Stimulated activated CD4-positive, alpha-beta T cell treated with anti-CD3 and anti-CD28 coated beads, Interleukin-1b, Interleukin-23, amount 100 ng/mL, for 48 hours (primary cell): ENCODE data around the gene DNMT3A.
A peak's percentile ranks its signal among the peaks of the same experiment; 100 is the strongest.

Source experiments
- DNase-seq: peaks from one replicate; pipeline ENCODE4 v3.0.0-alpha.2; 2020

The DNMT3A gene

GRCh38 chr2:25324251-25324650 lies 17.5 kb downstream of the DNMT3A start:
- no peak for DNase-seq

GRCh38 chr2:25323610-25324189 lies 18.0 kb downstream of the DNMT3A start:
- no peak for DNase-seq

GRCh38 chr2:25323042-25323514 lies 18.6 kb downstream of the DNMT3A start:
- peak; percentile 73 for DNase-seq

GRCh38 chr2:25322312-25322711 lies 19.4 kb downstream of the DNMT3A start:
- peak; percentile 41 for DNase-seq

DNA sequence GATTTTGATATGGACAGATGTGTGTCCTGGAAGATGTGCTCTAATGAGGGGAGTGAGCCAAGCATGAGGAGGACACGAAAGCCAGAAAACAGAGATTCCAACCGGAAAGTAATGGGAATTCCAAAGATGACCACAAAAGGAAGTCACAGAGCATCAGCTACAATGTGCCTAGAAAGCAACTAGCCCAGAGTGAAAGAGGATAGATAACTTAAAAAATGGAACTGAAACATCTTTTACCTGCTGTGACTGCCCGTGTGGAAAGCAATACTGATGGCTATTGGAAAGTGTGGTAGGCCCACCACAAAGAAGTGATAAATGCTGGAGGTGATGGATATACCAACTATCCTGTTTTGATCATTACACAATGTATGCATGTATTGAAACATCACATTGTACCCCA lies 21.6 kb downstream of the DNMT3A start:
- DNase-seq: no peak

GRCh38 chr2:25316101-25316500 lies 25.6 kb downstream of the DNMT3A start:
- no peak for DNase-seq

- DNase-seq: no peak
Observed at GRCh38 chr2:25315316-25315680, 26.4 kb downstream of the DNMT3A start.

GRCh38 chr2:25314514-25315315 lies 27.0 kb downstream of the DNMT3A start:
- DNase-seq: peak; percentile 94

- no peak for DNase-seq
Observed at GRCh38 chr2:25313711-25314513, 27.8 kb downstream of the DNMT3A start.

GRCh38 chr2:25312958-25313710 lies 28.6 kb downstream of the DNMT3A start:
- DNase-seq: no peak

- no peak for DNase-seq
Observed at GRCh38 chr2:25311865-25312575, 29.7 kb downstream of the DNMT3A start.

DNA sequence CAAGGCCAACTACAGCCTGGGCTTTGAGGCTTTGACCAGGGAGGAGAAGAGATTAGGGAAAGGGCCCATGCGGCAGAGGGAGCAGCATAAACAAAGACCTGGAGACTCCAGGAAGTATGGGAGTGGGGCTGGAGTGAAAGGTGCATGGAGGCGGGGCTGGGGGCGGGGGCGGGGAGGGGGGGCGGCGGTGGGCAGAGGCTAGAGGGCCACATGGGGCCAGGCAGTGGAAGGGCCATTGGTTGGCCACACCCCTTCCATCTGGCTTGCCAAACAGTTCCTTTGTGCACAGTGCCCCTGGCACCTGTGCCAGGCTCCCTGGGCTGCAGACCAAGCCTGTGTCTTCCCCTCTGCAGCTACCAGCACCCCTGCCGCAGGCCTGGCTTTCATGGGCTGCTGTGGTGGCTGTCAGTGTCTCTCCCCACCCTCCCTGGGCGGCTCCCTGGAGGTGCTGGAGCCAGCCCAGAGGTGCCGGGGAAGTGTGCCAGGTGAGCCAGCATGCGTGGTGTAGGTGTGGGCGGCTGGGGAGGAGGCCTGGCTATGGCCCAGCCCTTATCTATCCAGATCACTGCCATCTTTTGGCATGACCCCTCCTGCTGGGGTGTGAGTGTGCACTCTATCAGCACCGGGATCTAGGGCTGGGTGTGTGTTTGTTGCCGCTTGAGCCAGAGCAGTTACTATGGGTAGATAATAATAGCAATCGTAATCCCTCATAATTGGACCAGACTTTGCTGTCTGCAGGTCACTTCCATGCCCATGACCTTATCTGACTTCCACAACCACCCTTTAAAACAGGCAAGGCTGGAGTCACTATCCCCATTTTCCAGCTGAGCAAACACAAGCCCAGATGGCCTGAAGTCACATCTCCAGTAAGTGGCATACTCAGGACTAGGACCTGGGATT lies 30.5 kb downstream of the DNMT3A start:
- DNase-seq: no peak

DNA sequence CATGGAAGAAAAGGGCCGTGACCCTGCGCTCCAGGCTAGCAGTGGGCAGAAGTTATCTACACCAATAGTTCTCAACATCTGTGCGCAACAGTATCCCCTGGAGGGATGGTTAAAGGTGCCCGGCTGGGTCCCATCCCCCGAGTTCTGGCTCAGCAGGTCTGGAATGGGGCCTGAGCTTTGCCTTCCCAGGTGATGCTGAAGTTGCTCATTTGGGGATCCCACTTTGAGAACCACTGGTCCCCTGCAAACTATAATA lies 31.1 kb downstream of the DNMT3A start:
- no peak for DNase-seq

DNA sequence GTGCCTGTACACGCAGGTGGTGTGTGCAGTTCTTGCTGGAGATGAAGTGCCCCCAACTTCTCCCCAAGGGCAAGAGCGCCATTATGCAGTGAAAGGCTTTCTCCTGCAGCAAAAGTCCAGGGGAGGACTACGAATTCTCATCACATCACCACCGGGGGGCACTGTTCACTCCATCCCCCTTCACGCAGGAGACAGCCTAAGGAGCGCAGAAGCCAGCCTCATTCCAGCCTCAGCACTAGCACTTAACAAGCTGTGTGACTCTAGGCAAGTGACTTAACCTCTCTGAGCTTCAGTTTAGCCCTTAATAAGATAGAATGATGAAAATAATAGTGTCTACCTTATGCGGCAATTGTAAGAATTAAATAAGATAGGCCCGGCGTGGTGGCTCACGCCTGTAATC lies 32.3 kb downstream of the DNMT3A start:
- peak; percentile 68 for DNase-seq

- no peak for DNase-seq
Observed at GRCh38 chr2:25308599-25308998, 33.1 kb downstream of the DNMT3A start.

- DNase-seq: no peak
Observed at GRCh38 chr2:25307949-25308557, 33.7 kb downstream of the DNMT3A start.

GRCh38 chr2:25306777-25307368 lies 34.9 kb downstream of the DNMT3A start:
- DNase-seq: no peak

- DNase-seq: no peak
Observed at GRCh38 chr2:25305775-25306174, 36.0 kb downstream of the DNMT3A start.

DNA sequence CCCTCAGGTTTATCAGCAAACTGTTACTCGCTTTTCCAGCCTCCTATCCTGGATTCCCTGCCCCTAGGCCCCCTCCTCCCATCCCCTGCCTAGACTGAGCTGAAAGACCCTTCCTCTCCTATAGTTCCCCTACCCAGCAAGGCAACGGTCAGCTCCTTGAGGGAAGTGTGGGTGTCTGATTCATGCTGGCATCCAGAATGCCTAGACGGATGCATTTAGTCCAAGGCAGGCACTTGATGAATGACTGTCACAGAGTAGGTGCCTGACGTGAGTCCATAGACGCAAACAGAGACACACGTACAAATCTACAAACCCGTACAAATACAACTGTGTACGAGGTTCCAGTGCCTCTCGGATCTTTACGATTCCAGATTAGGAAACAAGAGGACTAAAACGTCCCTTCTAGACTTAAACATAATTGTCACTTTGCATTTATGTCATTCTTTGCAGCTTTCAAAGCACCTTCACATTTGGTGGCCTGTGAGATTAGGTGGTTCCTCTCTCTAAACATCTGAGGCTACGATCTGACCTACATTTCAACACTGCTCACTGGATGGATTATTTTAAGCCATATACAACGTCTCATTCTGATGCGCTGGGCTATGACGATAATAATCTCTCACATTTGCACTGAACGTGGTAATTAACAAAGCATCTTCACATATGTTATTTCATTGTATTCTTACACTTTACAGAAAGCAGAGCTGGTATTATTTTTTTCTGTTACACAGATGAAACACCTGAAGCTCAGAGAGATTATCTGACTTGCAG lies 36.7 kb downstream of the DNMT3A start:
- no peak for DNase-seq

DNA sequence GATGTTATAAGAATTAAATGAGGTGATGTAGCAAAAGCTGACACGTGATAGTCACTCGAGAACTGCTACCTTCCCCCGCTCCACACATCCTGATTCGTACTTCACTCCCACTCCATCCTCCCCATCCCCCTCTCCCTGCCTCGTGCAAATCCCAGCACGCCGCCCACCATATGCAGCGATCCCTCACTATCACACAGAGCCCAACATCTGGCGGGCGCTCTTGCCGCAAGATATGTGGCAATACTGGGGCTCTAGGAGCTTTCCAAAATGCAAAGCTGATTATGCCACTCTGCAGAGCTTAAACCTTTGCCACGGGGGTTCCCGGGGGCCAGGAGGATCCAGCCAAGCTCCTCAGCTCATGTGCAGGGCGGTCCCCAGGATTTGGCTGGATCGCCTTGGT lies 37.4 kb downstream of the DNMT3A start:
- no peak for DNase-seq
